WTC11 (cell line): ENCODE measurements around the gene RBPJ.

Experiments used
- CREM ChIP-seq: sonication (generic); formaldehyde crosslinking; IDR thresholded peaks from 2 replicates; pipeline ENCODE4 v1.8.1; 2022; ENCODE audit warnings: mild to moderate bottlenecking, missing genetic modification reagents, moderate library complexity
- CTCF ChIP-seq: fragments of 200-600 bp; IDR thresholded peaks from 2 replicates; pipeline ENCODE4 v1.8.0; 2022; ENCODE audit warnings: antibody characterized with exemption
- ETV6 ChIP-seq: sonication (generic); formaldehyde crosslinking; IDR thresholded peaks from 2 replicates; pipeline ENCODE4 v1.8.1; 2022; ENCODE audit warnings: mild to moderate bottlenecking, missing genetic modification reagents
- MAX ChIP-seq: sonication (generic); formaldehyde crosslinking; IDR thresholded peaks from 2 replicates; pipeline ENCODE4 v1.8.0; 2022; ENCODE audit warnings: mild to moderate bottlenecking, missing genetic modification reagents
- ZNF121 ChIP-seq: sonication (generic); formaldehyde crosslinking; IDR thresholded peaks from 2 replicates; pipeline ENCODE4 v1.8.0; 2023; ENCODE audit warnings: missing genetic modification reagents
- ZNF396 ChIP-seq: fragments of 250-450 bp; sonication (Bioruptor Pico); IDR thresholded peaks from 2 replicates; pipeline ENCODE4 v1.8.0; 2021; ENCODE audit warnings: mild to moderate bottlenecking, moderate library complexity, borderline replicate concordance

- TF ChIP-seq CTCF (no peak), ZNF396 (CRISPR knock-in tag) (no peak), CREM (no peak), ETV6 (CRISPR knock-in tag) (no peak), MAX (CRISPR knock-in tag) (no peak), ZNF121 (no peak)
These were observed 99.6 kb downstream of the RBPJ start for GRCh38 chr4:26420438-26420837.
